HG03103 (cell line): Measurements from ENCODE around the gene LRIT1.

Source experiments
- ATAC-seq: cut with Tn5 transposase; IDR thresholded peaks from one replicate; pipeline ENCODE4 v1.9.1; 2021; ENCODE audit warnings: low read depth; ENCODE audit not compliant: unreplicated experiment

The LRIT1 gene

DNA sequence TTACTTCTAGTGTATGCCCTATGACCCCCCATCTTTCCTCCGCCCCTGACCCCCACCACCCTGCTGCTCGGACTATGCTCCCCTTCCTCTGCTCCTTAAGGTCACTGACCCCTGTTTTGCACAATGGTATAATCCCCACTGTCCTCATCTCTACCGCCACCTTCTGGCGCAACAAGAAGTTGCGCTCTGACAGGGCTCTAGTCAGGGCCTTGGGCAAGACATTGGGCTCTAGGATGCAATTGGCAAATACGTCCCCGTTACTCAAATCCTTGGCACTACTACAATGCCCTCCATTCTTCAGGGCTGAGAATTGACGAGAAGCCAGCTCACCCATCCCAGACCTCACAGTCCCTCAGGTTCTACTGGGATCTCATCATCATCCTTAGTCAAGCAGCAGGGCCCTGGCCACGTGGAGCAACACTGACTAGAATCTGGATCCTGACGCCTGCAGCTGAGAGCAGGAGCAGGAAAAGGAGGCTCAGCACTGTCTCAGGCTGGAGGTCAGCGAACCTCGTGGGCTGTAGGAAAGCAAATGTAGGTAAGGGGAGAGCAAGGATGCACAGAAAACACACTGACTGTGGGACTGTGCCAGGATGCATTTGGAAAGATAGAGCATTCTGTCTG is 26.6 kb downstream of the LRIT1 start:
- peak; percentile 87 for ATAC-seq

DNA sequence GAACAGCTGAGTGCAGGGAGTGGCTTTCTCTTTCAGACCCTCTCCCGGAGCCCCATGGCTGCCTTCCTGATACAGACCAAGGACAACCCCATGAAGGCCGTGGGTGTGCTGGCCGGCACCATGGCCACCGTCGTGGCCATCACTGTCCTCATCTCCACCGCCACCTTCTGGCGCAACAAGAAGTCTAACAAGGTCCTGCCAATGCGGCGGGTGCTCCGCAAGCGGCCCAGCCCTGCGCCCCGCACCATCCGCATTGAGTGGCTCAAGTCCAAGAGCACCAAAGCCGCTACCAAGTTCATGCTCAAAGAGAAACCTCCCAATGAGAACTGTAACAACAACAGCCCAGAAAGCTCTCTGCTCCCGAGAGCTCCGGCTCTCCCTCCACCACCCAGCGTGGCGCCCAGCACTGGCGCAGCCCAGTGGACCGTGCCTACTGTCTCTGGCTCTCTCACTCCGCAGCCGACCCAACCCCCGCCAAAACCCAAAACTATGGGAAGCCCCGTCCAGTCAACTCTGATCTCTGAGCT is 27.2 kb downstream of the LRIT1 start:
- no peak for ATAC-seq

DNA sequence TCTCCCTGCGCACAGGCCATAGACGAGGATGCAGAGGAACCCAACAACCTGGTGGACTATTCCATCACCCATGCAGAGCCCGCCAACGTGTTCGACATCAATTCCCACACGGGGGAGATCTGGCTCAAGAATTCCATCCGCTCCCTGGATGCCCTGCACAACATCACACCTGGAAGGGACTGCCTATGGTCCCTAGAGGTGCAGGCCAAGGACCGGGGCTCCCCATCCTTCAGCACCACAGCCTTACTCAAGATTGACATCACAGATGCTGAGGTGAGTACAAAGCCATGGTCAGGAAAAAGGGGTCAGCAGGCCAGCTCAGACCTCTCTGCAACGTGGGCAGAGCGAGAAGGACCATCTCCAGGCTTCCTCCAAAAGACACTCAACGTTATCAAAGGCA is 28.3 kb downstream of the LRIT1 start:
- no peak for ATAC-seq

DNA sequence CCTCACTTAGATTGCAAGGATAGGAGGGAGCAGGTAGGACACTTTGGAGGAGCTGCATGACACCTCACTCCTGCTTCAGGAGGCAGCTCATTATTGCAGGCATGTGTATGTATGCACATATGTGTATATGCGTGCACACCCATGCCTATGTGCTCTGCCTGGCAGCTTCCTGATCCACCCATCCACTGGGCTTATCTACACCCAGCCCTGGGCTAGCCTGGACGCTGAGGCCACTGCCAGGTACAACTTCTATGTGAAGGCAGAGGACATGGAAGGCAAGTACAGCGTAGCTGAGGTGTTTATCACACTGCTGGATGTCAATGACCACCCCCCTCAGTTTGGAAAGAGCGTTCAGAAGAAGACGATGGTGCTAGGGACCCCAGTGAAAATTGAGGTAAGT is 29.3 kb downstream of the LRIT1 start:
- ATAC-seq: no peak

DNA sequence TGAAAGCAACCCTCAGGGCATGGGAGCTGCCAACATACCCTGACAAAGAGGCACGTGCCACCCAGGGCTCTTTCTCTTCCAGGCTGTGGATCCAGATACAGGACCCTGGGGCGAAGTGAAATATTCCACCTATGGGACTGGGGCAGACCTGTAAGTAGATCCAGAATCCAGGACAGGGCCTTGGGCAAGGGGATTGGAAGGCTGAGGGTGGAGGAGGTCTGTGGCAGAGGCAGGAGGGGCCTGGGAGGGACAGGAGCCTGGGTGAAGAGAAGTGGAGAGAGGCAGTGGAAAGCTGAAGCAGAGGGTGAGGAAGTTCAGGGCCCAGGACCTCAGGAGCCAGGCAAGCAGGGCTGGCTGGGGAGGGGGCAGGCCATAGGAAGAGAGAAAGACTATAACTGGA is 29.8 kb downstream of the LRIT1 start:
- no peak for ATAC-seq

DNA sequence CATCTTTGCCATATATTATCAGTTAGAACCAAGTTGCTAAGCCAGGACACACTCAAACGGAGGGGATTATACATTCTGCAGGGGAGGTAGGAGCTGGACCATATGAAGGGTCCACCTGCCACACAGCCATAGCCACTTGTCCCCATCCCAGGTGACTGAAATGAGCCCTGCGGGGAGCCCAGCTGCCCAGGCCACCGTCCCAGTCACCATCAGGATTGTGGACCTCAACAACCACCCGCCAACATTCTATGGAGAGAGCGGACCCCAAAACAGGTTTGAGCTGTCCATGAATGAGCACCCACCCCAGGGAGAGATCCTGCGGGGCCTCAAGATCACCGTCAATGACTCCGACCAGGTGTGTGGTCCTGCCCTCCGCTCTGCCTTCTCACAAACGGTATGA is 33.3 kb downstream of the LRIT1 start:
- ATAC-seq: no peak

DNA sequence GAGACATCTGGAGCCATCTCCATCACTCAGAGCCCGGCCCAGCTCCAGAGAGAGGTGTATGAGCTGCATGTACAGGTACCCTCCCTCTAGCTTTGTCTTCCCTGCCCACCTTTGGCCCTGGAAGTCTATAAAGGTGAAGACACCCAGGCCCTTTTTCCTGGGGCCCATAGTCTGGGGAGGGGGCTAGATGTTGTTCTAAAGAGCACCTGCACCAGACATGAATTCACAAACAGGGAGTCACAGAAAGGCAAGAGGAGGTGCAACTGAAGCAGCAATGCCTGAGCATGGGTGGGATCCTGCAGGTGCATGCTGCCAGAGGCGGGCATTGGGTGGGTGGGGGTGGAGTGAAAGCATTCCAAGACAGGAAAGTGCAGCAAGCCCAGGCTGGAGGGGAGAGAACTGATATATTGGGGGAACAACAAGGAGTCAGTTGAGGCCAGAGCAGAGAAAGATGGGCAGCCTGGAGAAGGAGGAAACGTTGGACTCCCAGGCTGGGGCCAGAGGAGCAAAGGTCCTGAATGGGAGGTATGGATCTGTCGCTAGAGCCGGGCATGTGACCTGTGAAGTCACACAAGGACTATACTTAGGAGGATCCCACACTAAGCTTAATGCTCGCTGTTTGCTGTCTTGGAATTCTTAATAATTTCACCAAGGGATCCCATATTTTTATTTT is 35.4 kb downstream of the LRIT1 start:
- ATAC-seq: no peak

DNA sequence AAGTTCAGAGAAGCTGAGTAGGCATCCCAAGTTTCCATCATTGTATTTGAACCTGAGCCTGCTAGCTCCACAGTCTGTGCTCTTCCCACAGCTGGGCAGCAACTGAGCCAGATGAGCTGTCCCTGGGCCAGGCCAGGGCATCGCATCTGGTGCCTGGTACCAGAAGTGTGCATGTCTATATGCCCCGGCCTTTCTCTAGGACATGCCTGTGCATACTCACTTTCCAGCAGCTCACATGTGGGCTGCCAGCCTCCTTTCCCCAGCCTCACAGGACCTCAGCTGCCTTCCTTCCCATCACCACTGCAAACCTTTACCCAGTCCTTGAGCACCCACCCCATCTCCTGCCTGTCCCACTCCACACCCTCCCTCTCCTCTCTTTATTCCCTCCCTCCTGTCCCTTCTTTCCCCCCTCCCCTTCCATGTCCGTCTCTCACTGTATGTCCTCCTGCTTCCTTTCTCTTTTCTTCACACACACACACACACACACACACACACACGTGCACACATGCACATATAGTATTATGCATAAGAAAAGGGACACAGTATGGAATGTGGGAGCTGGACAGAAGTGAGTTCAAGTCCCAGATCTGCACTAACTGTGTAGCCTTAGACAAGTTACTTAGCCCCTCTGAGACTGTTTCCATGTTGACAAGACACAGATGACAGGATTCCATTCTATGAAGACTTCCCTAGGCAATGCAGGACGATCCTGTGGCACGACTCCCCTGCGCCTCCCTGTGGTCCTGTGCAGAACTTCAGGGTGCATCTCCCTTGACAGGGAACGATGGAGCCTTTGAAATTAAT is 36.1 kb downstream of the LRIT1 start:
- peak; percentile 79 for ATAC-seq

DNA sequence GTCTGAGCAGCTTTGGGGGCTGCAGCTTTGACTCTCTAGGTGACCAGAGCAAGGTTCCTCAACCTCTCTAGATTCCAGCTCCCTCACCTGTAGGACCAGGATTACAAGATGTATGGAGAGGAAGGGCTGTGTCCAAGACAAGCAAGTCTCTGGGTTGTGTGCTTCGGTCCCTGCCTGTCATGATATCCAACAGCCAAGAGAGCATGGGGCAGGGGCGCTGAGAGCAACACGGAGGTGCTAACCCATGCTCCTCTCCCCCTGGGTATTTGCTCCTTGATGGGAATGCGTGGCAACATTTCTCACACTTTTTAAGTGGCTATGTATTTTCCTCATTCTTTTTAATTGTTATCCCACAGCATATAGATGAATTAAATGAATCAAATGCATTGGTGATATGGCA is 36.7 kb downstream of the LRIT1 start:
- no peak for ATAC-seq

DNA sequence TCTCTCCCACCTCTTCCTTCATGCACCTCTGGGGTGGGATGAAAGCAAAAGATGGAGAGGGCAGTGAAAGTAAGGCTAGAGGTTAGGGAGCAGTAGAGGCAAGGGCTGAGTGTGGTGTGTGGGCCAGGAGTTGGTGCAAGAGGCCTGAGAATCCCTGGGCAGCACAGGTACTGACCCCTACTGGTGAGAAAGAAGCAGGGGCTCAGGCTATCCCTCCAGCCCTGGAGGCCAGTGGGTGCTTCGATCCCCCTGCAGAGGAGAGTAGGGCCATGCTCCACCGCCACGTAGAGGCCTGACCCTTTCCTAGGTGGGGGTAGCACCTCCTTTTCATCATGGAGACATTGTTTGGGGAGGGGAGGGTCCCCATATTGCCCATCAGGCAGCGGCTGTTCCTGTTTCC is 37.2 kb downstream of the LRIT1 start:
- ATAC-seq: peak; percentile 55

DNA sequence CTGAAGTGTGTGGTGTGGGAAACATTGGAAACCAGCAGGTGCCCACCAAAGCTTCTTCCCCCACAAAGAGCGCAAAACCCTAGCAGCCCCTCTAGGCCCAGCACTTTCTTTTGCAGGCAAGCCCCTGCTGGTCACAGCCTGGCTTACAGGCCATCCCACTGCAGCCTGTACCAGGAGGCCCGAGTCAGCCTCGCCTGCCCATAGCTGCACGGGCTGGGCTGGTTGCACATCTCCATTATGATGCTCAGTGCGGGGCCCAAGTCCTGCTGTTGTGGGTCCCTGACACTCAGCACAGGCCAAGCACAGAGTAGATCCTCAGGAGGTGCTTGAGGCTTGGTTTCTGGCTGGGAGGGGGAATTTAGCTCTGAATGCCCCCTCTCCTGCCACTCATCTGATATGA is 39.0 kb downstream of the LRIT1 start:
- ATAC-seq: no peak

DNA sequence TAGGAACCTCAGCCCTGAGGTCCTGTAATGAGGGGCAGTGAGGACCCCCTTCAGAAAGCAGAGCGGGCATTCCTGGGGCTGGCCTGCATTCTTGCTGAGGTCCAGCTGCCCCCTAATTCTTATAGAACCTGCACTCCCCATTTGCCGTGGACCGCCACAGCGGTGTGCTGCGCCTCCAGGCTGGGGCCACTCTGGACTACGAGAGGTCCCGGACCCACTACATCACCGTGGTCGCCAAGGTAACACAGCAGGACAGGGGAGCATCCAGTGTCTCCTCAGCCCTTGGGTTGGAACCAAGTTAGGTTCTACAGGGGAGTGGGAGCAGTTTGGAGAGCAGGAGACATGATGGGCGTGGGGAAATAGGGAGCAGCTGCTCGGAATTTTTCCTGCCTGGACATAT is 39.7 kb downstream of the LRIT1 start:
- ATAC-seq: no peak

DNA sequence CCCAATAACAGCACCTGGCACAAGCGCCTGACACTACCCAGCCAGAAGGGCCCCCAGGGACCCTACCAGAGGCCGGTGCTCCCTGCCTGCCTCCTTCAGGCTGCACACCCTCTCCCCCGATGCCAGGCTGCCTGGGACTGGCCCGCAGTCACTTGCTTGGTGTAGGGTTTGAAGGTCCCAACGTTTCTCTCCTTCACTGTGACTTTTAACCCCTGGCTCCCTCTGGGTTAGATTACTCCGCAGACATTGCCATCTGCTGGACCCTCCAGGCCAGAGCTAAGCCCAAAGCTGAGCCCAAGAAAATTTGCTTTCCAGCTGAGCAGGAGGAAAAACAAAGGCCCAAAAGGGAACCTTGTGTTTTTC is 40.1 kb downstream of the LRIT1 start:
- ATAC-seq: no peak

DNA sequence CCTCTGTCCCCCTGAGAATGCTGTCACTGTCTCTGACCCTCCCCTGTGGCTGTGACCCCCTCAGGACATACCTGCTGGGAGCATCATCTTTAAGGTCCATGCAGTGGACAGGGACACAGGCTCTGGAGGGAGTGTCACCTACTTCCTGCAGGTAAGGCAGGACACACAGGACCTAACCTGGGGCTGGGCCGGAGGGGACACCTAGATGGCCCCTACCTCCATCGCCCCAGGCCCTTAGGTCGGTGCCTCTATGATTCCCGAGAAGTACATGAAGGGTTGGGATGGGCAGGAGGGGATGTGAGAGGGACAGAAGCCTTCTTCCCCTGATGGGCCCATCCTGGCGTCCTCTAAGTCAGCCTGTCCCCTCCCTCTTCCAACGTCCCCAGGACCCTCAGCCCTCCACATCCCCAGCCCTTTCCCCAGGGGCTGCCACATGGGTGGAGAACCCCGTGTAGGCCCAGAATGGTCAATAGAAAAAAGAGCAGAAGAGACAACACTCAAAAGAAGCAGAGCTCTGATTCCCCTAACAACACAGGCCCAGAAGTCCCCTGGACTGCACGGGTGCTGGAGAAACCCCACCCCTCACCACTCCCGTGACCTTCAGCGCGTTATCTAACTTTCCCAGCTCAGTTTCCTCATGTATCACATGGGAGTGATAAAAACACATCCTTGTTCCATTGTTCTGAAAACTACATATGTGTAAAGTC is 40.7 kb downstream of the LRIT1 start:
- ATAC-seq: no peak

DNA sequence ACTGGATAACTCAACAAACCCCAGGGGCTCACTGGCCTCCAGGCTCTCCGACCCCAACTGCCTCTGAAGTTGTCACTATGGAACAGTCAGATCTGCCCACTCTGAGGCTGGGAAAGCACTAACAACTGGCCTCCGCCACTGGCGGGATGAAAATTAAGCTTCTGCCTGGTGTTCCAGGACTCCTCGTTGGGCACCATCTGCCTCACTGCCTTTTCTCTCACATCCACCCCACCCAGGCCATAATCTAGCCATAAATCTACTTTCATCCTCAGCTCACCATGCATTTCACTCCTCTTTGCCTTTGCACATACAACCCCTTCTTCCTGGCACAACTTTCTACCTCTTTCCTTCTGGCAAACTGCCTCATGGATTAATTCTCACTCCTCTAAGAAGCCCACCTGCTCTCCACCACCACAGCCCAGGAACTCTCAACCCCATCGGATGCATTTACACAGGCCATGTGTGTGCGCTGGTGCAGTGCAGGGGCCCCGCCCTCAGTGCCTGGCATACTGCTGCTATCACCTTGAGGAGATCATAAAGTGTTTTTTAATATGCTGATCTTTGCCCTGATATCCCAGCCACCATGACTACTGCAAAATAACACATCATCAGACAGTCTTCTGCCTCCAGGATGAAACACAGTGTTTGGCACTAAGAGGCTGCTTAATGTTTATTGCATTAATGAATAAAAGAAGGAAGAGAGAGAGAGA is 43.0 kb downstream of the LRIT1 start:
- no peak for ATAC-seq

DNA sequence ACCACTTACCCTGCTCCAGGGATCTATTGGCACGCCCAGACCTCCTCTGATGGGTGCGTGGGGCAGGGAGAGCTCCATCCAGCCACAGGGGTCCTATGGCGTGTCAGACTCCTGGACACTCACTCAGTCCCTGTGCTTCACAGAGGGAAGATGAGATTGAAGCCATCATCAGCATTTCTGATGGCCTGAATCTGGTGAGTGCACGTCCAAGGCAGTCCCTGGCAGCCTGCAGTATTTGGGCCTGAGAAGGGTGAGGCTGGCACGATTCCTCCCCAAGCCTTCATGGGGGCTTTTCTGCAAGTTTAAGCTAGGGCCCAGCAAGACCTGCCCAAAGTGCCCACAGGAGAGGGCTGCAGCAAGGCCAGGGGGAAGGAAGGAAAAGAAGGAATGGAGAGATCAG is 43.7 kb downstream of the LRIT1 start:
- no peak for ATAC-seq

DNA sequence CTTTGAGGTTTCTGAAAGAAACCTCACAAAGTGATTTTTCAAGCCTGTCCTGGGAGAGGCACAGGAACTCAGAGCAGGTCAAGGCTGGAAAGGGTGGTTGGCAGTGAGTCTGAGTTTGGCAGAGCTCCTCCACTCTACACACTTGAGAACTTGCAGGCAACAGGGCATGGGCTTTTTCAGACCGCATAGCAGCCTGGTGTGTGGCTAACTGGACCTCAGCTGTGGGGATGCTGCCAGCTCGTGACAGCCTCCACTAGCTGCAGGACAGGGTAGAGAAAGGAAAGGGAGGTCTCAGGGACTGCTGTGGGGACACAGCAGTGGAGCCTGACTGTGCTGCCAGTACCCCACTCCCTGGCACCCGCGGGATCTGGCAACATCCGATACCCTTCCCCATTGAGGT is 44.4 kb downstream of the LRIT1 start:
- ATAC-seq: no peak

DNA sequence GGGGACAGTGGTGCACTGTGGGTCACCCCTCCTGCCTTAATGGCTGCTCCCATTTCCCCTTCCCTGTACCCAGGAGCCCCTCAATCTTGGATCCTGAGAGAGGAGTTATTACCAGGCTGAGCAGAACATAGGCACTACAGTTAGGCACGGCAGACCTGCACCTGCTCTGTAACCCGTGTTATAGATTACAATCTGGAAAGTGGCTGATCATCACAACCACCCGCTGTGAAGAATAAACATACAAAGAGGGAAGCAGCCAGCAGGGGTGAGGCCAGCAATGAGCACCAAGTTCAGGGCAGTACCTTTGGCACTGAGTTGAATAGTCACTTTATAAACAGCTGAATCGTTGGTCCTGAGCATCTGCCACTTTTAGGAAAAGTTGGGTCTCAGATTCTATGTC is 45.3 kb downstream of the LRIT1 start:
- no peak for ATAC-seq

DNA sequence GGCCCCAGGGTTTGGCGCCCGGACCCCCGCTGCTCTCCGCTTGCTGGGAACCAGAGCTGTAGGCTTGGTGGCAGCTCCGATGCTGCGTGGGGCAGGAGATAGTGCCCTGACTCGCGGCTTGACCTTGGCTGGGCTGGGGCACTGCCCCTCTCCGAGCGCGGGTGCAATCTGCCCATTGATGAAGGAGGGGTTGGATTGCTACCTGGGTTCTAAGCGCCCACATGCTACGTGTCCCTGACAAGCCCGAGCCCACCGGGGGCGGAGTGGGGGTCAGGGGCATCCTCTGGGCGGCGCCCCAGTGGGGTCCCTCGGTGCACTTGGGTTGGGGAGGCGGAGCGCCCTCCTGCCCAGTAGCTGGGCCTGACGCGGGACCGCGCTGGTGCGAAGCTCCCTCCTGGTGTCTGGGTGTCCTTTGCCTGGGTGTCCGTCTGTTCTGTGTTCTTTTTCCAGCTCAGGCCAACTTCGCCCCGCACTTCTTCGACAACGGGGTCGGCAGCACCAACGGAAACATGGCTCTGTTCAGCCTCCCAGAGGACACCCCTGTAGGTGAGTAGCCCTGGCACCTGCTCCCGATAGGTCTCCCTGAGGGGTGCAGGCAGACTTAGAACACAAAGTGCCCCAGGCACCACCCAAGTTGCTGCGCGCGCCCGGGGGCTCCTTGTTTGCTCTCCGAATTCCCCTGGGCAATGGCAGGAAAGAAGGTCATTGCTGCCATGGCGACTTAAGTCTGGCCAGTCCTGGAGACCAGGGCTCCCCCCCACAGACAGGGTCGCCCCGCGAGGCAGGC is 46.1 kb downstream of the LRIT1 start:
- ATAC-seq: no peak
